Anterior cingulate cortex (tissue), 58 donors: ENCODE data around the gene PI4KA.
"Not testable (repeated sequence)": the region's sequence is repeated elsewhere in the genome, so short reads cannot be mapped to it uniquely, and the experiment has no call there.

ENCODE experiments used
- DNase-seq, 58 donors: peaks; one replicate each; lab custom pipeline; 2025; lab: John Stamatoyannopoulos, UW

The PI4KA gene

GRCh38 chr22:20858615-20859416 is at the start of gene PI4KA, which contains the start of gene SNAP29:
PI4KA (minus strand) TSS chr22:20858811; CDS start chr22:20858725, 86 bp downstream.
SNAP29 (plus strand) TSS chr22:20859007; CDS start chr22:20859111, 104 bp downstream.
- DNase-seq: peak; percentile 53 to 98 (median 96)

GRCh38 chr22:20906387-20906767 is 47.8 kb upstream of the PI4KA start:
- no peak for DNase-seq

GRCh38 chr22:20905415-20906386 is 47.1 kb upstream of the PI4KA start:
- no peak for DNase-seq

GRCh38 chr22:20904980-20905355 is 46.4 kb upstream of the PI4KA start:
- no peak for DNase-seq

- DNase-seq: no peak
These were observed 45.7 kb upstream of the PI4KA start for GRCh38 chr22:20904008-20904979.

GRCh38 chr22:20903093-20903492 is 44.5 kb upstream of the PI4KA start:
- DNase-seq: no peak

GRCh38 chr22:20901093-20902033 is 42.8 kb upstream of the PI4KA start:
- DNase-seq: not testable (repeated sequence)

GRCh38 chr22:20899827-20900423 is 41.3 kb upstream of the PI4KA start:
- DNase-seq: no peak

GRCh38 chr22:20897737-20898136 is 39.1 kb upstream of the PI4KA start:
- not testable (repeated sequence) for DNase-seq

- no peak for DNase-seq
These were observed 32.4 kb upstream of the PI4KA start for GRCh38 chr22:20890975-20891374.

GRCh38 chr22:20889904-20890540 is 31.4 kb upstream of the PI4KA start:
- DNase-seq: no peak

- no peak for DNase-seq
These were observed 30.6 kb upstream of the PI4KA start for GRCh38 chr22:20889025-20889704.

GRCh38 chr22:20887375-20887774 is 28.8 kb upstream of the PI4KA start:
- no peak for DNase-seq

GRCh38 chr22:20885557-20886323 is 27.1 kb upstream of the PI4KA start:
- peak in 56 of 58 donors; percentile 6 to 82 (median 52) for DNase-seq

GRCh38 chr22:20885017-20885556 is 26.5 kb upstream of the PI4KA start:
- DNase-seq: no peak

GRCh38 chr22:20884454-20884853 is 25.8 kb upstream of the PI4KA start:
- DNase-seq: no peak
